HG03066 (cell line): Measurements from ENCODE around the gene GPX3.

Experiments
- ATAC-seq: cut with Tn5 transposase; IDR thresholded peaks from one replicate; pipeline ENCODE4 v1.9.1; 2021; ENCODE audit warnings: low read depth; ENCODE audit not compliant: unreplicated experiment

Gene GPX3

DNA sequence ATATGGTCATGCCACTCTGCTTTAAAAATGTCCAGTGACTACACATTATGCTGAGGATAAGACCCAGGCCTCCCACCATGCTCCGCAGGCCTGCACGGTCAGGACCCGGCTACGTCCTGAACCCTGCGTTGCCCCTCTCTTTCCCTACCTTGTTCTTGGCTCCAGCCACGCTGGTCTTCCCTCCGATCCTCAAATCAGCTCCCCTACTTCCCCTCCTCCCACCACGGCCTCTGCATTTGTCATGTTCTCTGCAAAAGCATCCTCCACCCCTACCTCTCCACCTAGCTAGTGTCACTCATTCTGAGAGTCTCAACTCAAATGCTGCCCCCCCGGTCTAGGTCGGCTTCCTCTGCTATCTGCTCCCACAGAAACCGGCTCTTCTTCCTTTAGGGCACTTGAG lies 11.2 kb downstream of the GPX3 start:
- ATAC-seq = no peak

- no peak for ATAC-seq
Measured at GRCh38 chr5:151033217-151033934, 13.0 kb downstream of the GPX3 start.

GRCh38 chr5:151034422-151035379 lies 14.3 kb downstream of the GPX3 start:
- ATAC-seq = no peak

DNA sequence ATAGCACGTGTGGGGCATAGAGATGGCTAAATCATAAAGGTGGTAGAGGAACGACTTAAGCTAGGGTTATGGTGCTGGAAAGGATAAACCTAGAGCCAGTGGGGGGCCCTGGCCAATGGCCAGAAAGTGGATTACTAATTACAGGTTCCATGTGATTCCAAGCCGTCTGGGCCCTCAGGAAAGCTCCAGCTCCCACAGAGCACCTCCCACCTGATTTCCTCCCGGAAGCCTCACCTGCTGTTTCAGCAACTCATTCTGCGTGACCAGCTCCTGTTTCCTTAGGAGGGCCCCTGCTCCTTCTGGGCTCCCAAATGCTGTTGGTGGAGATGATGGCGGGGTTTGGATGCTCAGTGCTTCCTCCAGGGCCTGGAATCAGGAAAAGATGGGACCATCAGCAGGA lies 16.2 kb downstream of the GPX3 start:
- ATAC-seq = no peak

GRCh38 chr5:151037561-151038411 lies 17.4 kb downstream of the GPX3 start:
- ATAC-seq = no peak

DNA sequence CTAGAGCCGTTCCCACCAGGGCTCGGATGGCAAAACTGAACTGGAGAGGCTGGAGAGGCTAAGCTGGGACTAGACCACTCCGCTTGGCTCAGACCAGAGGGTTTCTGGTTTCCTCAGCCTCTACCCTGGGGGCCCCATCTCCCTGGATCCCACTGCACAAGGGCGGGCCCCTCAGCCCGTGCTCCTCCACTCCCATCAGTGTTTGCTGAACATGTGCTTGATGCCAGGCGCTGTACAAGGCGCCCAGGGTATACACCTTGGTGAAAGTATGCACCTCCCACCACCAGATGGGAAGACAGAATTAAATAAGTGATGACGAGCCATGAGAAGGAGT lies 18.0 kb downstream of the GPX3 start:
- ATAC-seq = no peak

- no peak for ATAC-seq
Measured at GRCh38 chr5:151038801-151039238, 18.4 kb downstream of the GPX3 start.

- no peak for ATAC-seq
Measured at GRCh38 chr5:151039665-151040064, 19.3 kb downstream of the GPX3 start.

- ATAC-seq = no peak
Measured at GRCh38 chr5:151040211-151040747, 19.9 kb downstream of the GPX3 start.

GRCh38 chr5:151041577-151042268 lies 21.3 kb downstream of the GPX3 start:
- no peak for ATAC-seq

DNA sequence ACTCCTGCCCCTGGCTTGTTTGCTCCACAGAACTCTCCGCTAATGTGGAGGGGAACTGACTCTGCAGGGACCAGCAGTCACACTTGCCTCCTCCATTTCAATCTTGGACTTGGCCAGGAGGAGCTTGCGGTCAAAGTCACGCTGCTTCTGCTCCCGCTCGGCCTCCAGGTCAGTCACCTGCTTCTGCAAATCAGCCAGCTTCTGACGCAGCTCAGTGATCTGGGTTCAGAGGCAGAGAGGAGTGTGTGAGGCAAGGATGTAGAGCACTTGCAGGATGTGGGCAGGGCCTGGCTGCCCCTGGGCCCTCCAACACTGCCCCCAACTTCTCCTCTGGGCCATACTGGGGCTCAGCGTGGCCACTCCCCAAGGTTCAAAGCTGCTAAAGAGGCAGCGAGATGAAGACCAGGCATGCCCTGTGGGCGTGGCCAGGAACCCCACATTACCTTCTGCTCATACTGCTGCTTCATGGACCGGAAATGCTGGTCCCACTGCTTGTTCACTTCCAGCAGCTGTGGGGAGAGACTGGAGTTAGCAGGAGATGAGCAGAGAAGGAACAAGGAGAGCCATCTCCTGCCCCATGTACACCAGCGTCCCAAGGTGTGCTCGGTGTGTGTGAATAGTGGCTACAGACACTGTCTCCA lies 22.2 kb downstream of the GPX3 start:
- ATAC-seq = no peak

DNA sequence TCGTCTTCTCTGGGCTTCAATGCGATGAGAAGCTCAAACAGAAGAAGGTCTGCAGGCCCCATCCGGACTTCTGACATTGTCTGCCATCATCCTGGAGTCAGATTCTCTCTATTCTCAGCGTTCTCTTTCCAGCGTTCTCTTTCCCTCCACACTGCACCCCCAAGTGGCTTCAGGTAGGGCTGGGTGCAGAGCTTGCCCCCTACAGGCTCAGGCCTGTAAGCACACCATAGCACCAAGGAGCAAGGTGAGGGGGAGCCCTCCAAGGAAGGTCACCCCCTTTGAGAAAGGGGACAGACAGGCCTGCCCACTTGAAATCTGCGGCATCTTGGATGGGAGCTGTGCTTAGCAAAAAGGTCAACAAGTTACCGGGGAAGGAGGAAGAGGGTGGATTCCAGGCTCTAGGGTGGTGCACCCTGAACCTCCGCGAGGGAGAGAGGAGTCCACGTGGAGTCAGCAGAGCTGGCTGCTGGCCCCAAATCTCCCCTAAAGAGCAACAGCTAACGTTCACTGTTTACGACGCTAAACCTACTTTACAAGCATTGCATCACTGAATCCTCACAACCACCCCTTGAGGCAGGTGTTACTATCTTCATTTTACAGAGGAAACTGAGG lies 27.5 kb downstream of the GPX3 start:
- ATAC-seq = peak; percentile 60

GRCh38 chr5:151048526-151048925 lies 28.1 kb downstream of the GPX3 start:
- no peak for ATAC-seq

GRCh38 chr5:151051066-151051930 lies 30.9 kb downstream of the GPX3 start:
- peak; percentile 77 for ATAC-seq

GRCh38 chr5:151051931-151052608 lies 31.7 kb downstream of the GPX3 start:
- no peak for ATAC-seq

- no peak for ATAC-seq
Measured at GRCh38 chr5:151052836-151053235, 32.4 kb downstream of the GPX3 start.

- no peak for ATAC-seq
Measured at GRCh38 chr5:151053796-151054462, 33.5 kb downstream of the GPX3 start.
